GM18526 (cell line): ENCODE data around the gene ZNRF1.

Source experiments
- POLR2A ChIP-seq: IDR thresholded peaks from 3 replicates; pipeline ENCODE4 v1.6.1; 2011; ENCODE audit not compliant: insufficient read length; ENCODE audit errors: extremely low read depth

The ZNRF1 gene

DNA sequence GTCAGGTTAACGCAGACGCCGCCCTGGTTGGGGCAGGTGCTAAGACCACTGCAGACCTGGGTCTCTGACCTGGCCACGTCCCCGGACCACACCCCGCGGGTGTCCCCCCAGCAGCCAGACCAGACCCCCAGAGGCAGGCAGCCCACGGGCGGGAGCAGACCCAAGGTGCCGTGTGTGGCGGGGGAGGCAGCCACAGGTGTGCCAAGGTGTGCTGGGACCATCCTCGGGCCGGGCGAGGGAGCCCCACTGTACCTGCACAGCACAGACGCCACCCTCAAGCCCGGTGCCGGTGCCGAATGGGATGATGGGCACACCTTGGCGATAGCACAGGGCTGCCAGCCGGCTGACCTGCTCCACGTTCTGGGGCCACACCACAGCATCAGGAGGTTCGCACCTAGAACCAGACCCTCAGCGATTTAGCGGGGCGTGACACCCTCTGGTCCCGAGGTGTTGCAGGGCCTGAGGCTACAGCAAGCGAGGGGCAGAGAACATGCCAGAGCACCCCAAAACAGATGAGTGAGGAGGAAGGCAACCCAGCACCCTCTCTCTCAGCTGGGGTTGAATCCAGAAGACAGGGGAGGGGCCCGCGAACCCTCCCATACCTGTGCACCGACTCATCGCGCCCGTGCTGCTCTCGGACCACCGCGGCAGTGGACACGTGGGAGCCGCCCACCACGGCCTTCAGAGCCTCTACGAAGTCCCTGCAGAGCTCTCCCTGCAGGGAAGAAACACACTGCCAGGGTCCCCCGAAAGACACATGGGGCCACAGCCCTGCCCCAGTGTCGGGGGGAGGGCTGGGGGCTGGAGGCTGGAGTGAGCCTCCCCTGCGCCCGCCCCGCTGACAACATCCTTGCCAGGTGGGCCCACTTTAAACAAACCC lies 116.4 kb downstream of the ZNRF1 start:
- TF ChIP-seq POLR2A: no peak

- TF ChIP-seq POLR2A: no peak
These were observed 117.5 kb downstream of the ZNRF1 start, which contains the start of gene LDHD for GRCh38 chr16:75116081-75116910. TSS of gene LDHD (minus strand) at chr16:75116780. CDS start at chr16:75116720, 60 bp downstream.

DNA sequence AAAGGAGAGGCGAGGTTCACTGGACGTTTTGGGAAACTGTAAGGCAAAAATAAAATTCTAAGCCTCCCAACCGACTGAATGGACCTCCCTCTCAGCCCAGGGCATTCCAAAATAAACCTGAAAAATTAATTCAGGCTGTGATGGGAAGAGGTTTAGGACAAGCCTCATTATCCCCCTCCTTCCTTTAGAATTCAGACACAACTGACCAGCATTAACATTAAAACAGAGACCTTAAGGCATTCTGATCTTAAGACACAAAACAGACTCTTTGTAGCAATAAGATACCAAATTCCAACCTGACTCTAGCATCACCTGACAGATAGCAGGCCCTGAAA lies 118.1 kb downstream of the ZNRF1 start:
- TF ChIP-seq POLR2A: no peak

DNA sequence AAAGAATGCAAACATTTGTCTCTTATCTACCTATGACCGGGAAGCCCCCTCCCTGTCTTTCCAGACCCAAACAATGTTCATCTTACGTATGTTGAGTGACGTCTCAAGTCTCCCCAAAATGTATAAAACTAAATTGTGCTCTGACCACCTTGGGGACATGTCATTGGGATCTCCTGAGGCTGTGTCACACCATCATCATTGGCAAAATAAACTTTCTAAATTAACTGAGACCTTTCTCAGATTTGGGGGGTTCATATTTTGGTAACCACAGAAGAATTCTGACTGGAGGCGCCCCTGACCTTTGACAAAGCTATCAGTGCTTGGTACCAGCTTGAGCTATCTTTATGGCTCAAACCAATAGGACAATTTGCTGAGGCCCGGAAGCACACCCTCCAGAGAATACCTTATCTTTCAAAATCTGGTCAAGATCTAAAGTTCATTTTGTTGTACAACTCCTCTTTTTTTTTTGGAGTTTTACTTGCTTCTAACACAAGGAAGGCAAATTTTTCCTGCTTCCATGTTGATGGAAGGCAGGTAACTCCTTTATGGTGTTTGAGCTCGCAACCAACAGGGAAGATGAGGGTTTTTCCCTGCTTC lies 120.2 kb downstream of the ZNRF1 start:
- TF ChIP-seq POLR2A: no peak

DNA sequence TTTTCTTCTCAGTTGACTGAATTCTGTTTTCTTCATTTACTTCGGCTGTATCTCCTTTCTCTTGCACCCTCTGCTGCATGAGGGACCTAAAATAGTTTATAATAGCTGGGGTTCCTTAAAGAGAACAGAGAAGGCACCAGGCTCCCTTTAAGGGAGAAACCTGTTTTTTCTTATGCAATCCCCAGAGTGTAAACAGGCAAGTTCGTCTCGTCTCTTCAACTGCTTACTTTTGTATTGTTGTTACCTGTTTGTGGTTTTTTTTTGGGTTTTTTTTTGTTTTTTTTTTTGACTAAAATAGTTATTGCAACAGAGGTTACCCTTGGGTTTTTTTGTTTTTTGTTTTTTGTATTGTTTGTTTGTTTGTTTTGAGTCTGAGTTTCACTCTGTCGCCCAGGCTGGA lies 121.4 kb downstream of the ZNRF1 start:
- TF ChIP-seq POLR2A: no peak

GRCh38 chr16:75121949-75122568 lies 123.2 kb downstream of the ZNRF1 start:
- TF ChIP-seq POLR2A: no peak

DNA sequence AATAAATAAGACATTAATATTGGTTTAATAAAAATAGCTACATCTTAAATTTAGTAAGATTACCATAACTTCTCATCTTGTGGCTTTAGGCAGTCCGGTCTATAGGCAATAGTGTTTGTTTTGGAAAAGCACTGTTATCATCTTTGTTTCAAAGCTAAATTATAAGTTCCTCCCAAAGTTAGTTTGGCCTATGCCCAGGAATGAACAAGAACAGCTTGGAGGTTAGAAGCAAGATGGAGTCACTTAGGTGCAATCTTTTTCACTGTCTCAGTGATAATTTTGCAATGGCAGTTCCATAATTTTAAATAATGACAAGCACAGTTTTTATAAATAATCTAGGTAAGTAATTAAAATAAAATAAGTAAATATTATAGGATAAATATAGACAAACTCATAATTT lies 123.8 kb downstream of the ZNRF1 start:
- TF ChIP-seq POLR2A: no peak

DNA sequence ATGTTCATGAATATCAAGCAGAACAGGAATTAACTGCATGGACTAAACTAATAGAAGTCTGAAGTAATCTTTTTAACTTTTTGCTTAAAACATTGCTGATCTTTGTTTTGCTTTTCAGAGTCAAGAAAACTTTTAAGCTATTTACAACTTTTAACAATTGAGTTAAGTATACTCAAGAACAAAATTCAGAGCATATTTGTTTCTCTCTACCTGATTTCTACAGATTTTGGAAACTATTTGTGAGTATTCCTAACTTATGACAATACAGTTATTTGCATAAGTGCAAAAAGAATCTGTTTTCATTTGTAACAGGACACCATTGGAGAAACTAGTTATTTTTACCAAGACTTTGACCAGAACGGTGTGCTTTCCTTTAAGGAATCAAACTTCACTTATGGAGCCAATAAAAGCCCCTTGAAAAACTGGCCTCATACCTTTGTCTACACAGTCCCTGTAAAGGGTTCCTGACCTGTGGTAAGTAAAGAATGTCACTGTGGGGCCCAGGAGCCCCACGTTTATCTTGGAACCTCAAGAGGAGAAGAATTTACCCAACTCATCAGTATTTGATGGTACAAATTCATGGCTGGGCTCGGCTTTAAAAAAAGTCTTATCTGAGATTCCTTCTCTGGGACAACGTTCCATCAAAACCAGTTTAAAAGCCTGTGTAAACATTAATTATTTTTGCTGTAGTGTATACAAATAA lies 129.0 kb downstream of the ZNRF1 start:
- TF ChIP-seq POLR2A: no peak

- no peak for TF ChIP-seq POLR2A
These were observed 131.4 kb downstream of the ZNRF1 start for GRCh38 chr16:75130150-75130771.

GRCh38 chr16:75131081-75131480 lies 132.3 kb downstream of the ZNRF1 start:
- TF ChIP-seq POLR2A: no peak

- no peak for TF ChIP-seq POLR2A
These were observed 139.4 kb downstream of the ZNRF1 start for GRCh38 chr16:75138233-75138632.

DNA sequence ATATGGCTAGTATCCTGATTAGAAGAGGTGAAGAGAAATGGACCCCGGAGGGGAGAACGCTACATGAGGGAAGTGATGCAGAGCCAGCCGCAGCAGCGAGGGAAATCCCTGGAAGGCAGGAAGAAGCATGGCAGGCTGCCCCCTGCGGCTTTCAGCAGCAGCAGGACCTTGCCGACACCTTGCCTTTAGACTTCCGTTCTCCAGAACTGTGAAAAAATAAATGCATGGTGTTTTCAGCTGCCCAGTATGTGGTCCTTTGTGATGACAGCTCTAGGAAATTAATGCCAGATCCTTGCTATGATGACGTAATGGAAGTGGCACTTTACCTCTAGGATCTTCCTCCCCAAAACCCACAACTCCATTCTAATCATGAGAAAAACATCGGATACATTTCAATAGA lies 139.8 kb downstream of the ZNRF1 start:
- TF ChIP-seq POLR2A: no peak

GRCh38 chr16:75139498-75139897 lies 140.7 kb downstream of the ZNRF1 start:
- TF ChIP-seq POLR2A: no peak

GRCh38 chr16:75143941-75144340 lies 145.1 kb downstream of the ZNRF1 start:
- TF ChIP-seq POLR2A: no peak
